Gastrocnemius medialis (tissue), 4 donors: ENCODE data around the gene SS18L1.

Source experiments
- POLR2A ChIP-seq, 2 donors: fragments of 450-650 bp; IDR thresholded peaks; one replicate each; pipeline ENCODE4 v1.6.1; 2017; ENCODE audit warnings: antibody characterized with exemption in 2 of 2, mild to moderate bottlenecking in 2 of 2, moderate library complexity in 2 of 2
- TF ChIP-seq, protein P1 (sequence below), 5 experiments: fragments of 450-650 bp in 3 of 5; fragments of 200-600 bp in 2 of 5; sonication (generic) in 2 of 5; IDR thresholded peaks in 4 of 5; conservative IDR thresholded peaks in 1 of 5; 1 replicate in 4 of 5; 2 replicates in 1 of 5; pipeline ENCODE4 v1.5.1; 2016 to 2019; ENCODE audit warnings: antibody characterized with exemption in 5 of 5, mild to moderate bottlenecking in 3 of 5, moderate library complexity in 3 of 5

DNA sequence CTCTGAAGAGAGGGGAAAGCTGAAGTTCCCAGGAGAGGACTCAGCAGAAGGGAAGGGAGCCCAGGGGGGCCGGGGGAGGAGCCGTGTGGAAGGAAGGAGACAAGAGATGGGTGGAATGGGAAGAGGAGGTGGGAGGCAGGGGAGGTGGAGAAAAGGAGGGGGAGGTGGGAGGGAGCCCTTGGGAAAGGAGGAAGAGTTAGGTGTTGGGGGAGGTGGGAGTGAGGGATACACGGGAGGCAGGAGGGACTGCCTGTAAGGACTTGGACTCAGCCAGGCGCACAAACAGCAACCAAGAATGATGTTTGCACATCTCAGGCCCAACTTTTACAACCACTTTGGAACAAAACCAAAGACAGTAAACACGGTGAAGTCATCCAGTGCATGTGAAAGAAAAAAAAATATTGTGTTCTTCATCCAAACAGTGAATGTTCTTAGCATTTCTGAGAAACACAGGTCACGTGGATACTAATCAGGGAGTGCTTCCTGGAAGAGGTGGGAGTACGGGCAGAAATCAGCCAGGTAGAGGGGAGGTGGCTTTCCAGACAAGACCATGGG, 38.7 kb upstream of the SS18L1 start:
- TF ChIP-seq, protein P1, sequence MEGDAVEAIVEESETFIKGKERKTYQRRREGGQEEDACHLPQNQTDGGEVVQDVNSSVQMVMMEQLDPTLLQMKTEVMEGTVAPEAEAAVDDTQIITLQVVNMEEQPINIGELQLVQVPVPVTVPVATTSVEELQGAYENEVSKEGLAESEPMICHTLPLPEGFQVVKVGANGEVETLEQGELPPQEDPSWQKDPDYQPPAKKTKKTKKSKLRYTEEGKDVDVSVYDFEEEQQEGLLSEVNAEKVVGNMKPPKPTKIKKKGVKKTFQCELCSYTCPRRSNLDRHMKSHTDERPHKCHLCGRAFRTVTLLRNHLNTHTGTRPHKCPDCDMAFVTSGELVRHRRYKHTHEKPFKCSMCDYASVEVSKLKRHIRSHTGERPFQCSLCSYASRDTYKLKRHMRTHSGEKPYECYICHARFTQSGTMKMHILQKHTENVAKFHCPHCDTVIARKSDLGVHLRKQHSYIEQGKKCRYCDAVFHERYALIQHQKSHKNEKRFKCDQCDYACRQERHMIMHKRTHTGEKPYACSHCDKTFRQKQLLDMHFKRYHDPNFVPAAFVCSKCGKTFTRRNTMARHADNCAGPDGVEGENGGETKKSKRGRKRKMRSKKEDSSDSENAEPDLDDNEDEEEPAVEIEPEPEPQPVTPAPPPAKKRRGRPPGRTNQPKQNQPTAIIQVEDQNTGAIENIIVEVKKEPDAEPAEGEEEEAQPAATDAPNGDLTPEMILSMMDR (IDR thresholded peaks at IDR 0.05 in 4 of 5, conservative IDR thresholded peaks at IDR 0.05 in 1 of 5): no peak
- TF ChIP-seq POLR2A (IDR thresholded peaks at IDR 0.05): no peak
